DOHH2 (cell line): ENCODE data around the gene PEX1.
"Not testable (repeated sequence)": the region's sequence is repeated elsewhere in the genome, so short reads cannot be mapped to it uniquely, and the experiment has no call there.

Experiments used
- H3F3A ChIP-seq: fragments of 200-600 bp; sonication (generic), shearing (Covaris generic); 2 replicates; pipeline ENCODE4 v1.6.0; 2016; ENCODE audit warnings: antibody characterized with exemption, mild to moderate bottlenecking; ENCODE audit not compliant: control insufficient read depth, insufficient read depth
- H3K27ac ChIP-seq: fragments of 200-600 bp; sonication (generic); 2 replicates; pipeline ENCODE4 v1.5.1; 2014; ENCODE audit warnings: low read depth, mild to moderate bottlenecking, low read length, moderate library complexity
- H3K27me3 ChIP-seq: fragments of 200-600 bp; sonication (generic); 2 replicates; pipeline ENCODE4 v1.6.1; 2014; ENCODE audit warnings: mild to moderate bottlenecking, low read length, mixed read lengths; ENCODE audit not compliant: control insufficient read depth
- H3K36me3 ChIP-seq: fragments of 200-600 bp; sonication (generic); 2 replicates; pipeline ENCODE4 v1.6.1; 2014; ENCODE audit warnings: mild to moderate bottlenecking, low read length, moderate library complexity, mixed read lengths; ENCODE audit not compliant: control insufficient read depth
- H3K4me1 ChIP-seq: fragments of 200-600 bp; sonication (generic); 2 replicates; pipeline ENCODE4 v1.6.1; 2014; ENCODE audit warnings: mild to moderate bottlenecking, low read length, mixed read lengths; ENCODE audit not compliant: control insufficient read depth
- H3K4me2 ChIP-seq: fragments of 200-600 bp; sonication (generic); 2 replicates; pipeline ENCODE4 v1.6.0; 2014; ENCODE audit warnings: mild to moderate bottlenecking, low read length, moderate library complexity
- H3K4me3 ChIP-seq: fragments of 200-600 bp; sonication (generic); 2 replicates; pipeline ENCODE4 v1.5.1; 2014; ENCODE audit warnings: mild to moderate bottlenecking, low read length, mixed read lengths
- H3K79me2 ChIP-seq: fragments of 200-600 bp; sonication (generic); 2 replicates; pipeline ENCODE4 v1.6.1; 2014; ENCODE audit warnings: mild to moderate bottlenecking, low read length, mixed read lengths; ENCODE audit not compliant: control insufficient read depth
- H3K9me2 ChIP-seq: fragments of 200-600 bp; sonication (generic); replicated peaks from 2 replicates; pipeline ENCODE4 v1.6.1; 2014; ENCODE audit warnings: mild to moderate bottlenecking, low read length, mixed read lengths; ENCODE audit not compliant: control insufficient read depth
- H3K9me3 ChIP-seq: fragments of 200-600 bp; sonication (generic); 2 replicates; pipeline ENCODE4 v1.6.1; 2014; ENCODE audit warnings: antibody characterized with exemption, low read length, mixed read lengths; ENCODE audit not compliant: control insufficient read depth, insufficient read depth
- H4K20me1 ChIP-seq: fragments of 200-600 bp; sonication (generic); 2 replicates; pipeline ENCODE4 v1.6.0; 2014; ENCODE audit warnings: low read depth, mild to moderate bottlenecking, antibody characterized with exemption, low read length, moderate library complexity; ENCODE audit not compliant: control insufficient read depth, insufficient read depth
- CTCF ChIP-seq: fragments of 200-600 bp; sonication (generic); IDR thresholded peaks from one replicate; pipeline ENCODE4 v1.5.1; 2014; ENCODE audit warnings: antibody characterized with exemption, mild to moderate bottlenecking, low read depth, low read length; ENCODE audit not compliant: poor library complexity, severe bottlenecking
- EZH2phosphoT487 ChIP-seq: fragments of 200-600 bp; sonication (generic); IDR thresholded peaks from 2 replicates; pipeline ENCODE4 v1.6.1; 2017; ENCODE audit warnings: borderline replicate concordance, mild to moderate bottlenecking, antibody characterized with exemption, low read length, moderate library complexity, mixed read lengths

PEX1 gene

GRCh38 chr7:92485267-92485892 is 42.9 kb downstream of the PEX1 start:
- Histone ChIP-seq H3K79me2 (no peaks in the 10 kb centered on the region), H3K27ac (no peak overlapping the region), H3K4me1 (no peaks in the 10 kb centered on the region), H3K9me2 (no peaks in the 10 kb centered on the region), H3K4me3 (no peak overlapping the region), H3K36me3 (peaks cover 41% of the 10 kb centered on the region), H4K20me1 (no peaks in the 10 kb centered on the region), H3K4me2 (no peak overlapping the region), H3K27me3 (no peaks in the 10 kb centered on the region), H3K9me3 (no peaks in the 10 kb centered on the region), H3F3A (no peaks in the 10 kb centered on the region)
- TF ChIP-seq CTCF (no peak), EZH2phosphoT487 (no peak)

DNA sequence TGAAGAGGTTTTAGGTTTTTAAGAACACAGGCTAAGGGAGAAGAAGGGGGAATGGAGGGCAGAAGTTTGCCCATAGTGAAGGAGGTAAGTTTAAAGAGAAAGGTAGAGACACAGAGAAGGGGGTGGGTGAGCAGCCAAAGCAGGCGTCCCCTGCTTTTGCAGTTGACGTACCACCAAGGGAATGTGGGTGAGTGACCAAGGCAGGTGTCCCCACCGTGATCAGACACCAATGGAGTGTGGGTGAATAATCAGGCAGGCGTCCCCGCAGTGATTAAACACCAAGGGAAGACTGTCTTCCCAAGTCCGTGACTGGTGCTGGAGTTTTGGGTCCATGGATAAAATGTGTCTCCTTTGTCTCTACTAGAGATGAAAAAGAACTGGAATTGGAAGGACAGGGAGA is 44.1 kb downstream of the PEX1 start:
- H4K20me1 ChIP-seq, H3K4me3 ChIP-seq, H3F3A ChIP-seq, H3K27ac ChIP-seq, H3K79me2 ChIP-seq, H3K4me2 ChIP-seq, H3K9me3 ChIP-seq, H3K9me2 ChIP-seq, H3K4me1 ChIP-seq, H3K27me3 ChIP-seq: not testable (repeated sequence)
- peaks cover 32% of the 10 kb centered on the region for H3K36me3 ChIP-seq

DNA sequence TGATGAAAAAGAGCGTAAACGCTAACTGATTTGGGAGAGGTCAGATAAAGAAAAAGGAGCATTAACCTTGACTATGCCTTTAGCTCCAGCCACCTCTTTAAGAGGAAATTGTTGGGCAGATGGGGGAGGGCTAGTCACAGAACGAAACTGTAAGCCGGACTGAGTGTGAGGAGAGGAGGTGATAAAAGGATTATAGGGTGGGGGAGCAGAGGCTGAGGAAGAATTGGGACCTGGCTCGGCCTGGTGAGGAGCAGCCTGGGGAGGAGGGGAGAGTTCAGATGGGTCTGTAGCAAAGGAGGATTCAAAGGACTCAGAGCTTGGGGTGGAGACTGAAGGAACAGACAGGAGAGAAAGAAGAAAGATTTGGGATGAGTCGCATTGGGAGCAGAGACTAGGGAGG is 44.7 kb downstream of the PEX1 start:
- not testable (repeated sequence) for H3K9me2 ChIP-seq, H3K9me3 ChIP-seq, H3K4me1 ChIP-seq, H3K4me3 ChIP-seq, H3K4me2 ChIP-seq, H3K27me3 ChIP-seq, H3K27ac ChIP-seq, H3K79me2 ChIP-seq, H3F3A ChIP-seq, H4K20me1 ChIP-seq
- peaks cover 26% of the 10 kb centered on the region for H3K36me3 ChIP-seq

DNA sequence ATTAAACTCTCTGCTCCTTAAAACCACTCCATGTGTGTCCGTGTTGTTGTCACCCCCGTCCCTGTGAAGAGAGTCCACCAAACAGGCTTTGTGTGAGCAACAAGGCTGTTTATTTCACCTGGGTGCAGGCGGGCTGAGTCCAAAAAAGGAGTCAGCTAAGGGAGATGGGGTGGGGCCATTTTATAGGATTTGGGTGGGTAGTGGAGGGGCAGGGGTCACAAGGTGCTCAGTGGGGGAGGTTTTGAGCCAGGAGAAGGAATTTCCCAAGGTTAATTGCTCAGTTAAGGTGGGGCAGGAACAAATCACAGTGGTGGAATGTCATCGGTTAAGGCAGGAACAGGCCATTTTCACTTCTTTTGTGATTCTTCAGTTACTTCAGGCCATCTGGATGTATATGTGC is 49.2 kb downstream of the PEX1 start:
- H4K20me1 ChIP-seq, H3K4me2 ChIP-seq, H3K36me3 ChIP-seq, H3K79me2 ChIP-seq, H3K27ac ChIP-seq, H3K9me3 ChIP-seq, H3F3A ChIP-seq, H3K4me3 ChIP-seq, H3K9me2 ChIP-seq, H3K27me3 ChIP-seq, H3K4me1 ChIP-seq: not testable (repeated sequence)

DNA sequence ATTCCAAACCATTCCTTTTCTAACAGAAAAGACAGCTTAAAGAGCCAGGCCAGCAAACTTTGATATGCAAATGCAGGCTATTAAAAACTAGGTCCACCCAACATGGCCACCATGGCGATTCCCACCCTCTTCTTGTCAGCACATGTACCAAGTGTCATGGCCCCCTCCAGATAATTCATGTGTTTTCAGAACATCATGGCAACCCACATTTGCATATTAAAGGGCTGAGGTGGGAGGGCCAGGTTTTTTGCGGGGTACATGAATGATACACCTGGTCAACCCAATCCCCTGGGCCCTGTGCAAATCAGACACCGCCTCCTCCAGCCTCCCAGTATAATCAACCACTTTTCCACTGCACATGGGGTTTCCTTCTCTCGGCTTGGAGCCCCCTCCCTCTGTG is 49.6 kb downstream of the PEX1 start:
- H3K27me3 ChIP-seq = no peaks in the 10 kb centered on the region
- H3K4me1 ChIP-seq = no peaks in the 10 kb centered on the region
- H3K9me3 ChIP-seq = no peaks in the 10 kb centered on the region
- no peaks in the 10 kb centered on the region for H3K9me2 ChIP-seq
- H3K27ac ChIP-seq = no peak overlapping the region
- TF ChIP-seq EZH2phosphoT487 (no peak), CTCF (no peak)
- no peaks in the 10 kb centered on the region for H3F3A ChIP-seq
- no peaks in the 10 kb centered on the region for H3K79me2 ChIP-seq
- no peak overlapping the region for H3K4me3 ChIP-seq
- H3K36me3 ChIP-seq = no peaks in the 10 kb centered on the region
- no peak overlapping the region for H3K4me2 ChIP-seq
- no peaks in the 10 kb centered on the region for H4K20me1 ChIP-seq
